GM10266 (cell line): ENCODE results near the gene MPPE1.

Experiments
- DNase-seq: peaks from one replicate; pipeline ENCODE4 v3.0.0; 2012; ENCODE audit errors: extremely low spot score
- CTCF ChIP-seq: IDR thresholded peaks from 2 replicates; pipeline ENCODE4 v1.5.1; 2012; ENCODE audit warnings: mild to moderate bottlenecking, low read depth; ENCODE audit not compliant: control insufficient read depth, insufficient read depth; ENCODE audit errors: missing control alignments

The MPPE1 gene

GRCh38 chr18:11944252-11944651 lies 36.1 kb upstream of the MPPE1 start:
- no peak for DNase-seq
- no peak for TF ChIP-seq CTCF

- no peak for DNase-seq
- TF ChIP-seq CTCF, result no peak
Measured at GRCh38 chr18:11943551-11943950, 35.4 kb upstream of the MPPE1 start.

GRCh38 chr18:11940956-11941355 lies 32.8 kb upstream of the MPPE1 start:
- no peak for DNase-seq
- no peak for TF ChIP-seq CTCF

GRCh38 chr18:11937874-11938478 lies 29.9 kb upstream of the MPPE1 start:
- peak; percentile 79 for TF ChIP-seq CTCF
- peak; percentile 80 for DNase-seq

GRCh38 chr18:11932393-11932792 lies 24.3 kb upstream of the MPPE1 start:
- TF ChIP-seq CTCF, result no peak
- DNase-seq, result no peak

- DNase-seq, result no peak
- no peak for TF ChIP-seq CTCF
Measured at GRCh38 chr18:11927497-11927896, 19.4 kb upstream of the MPPE1 start.

GRCh38 chr18:11925800-11926481 lies 17.8 kb upstream of the MPPE1 start:
- TF ChIP-seq CTCF, result no peak
- DNase-seq, result no peak
